Measurements from ENCODE around the gene ECEL1. TPM values are rescaled to one million over a fixed set of nuclear protein-coding genes. Genes with fewer than 3 reads are reported as not detected.

Gene ECEL1
- total RNA-seq, 2 donors from 2014 or later = 1.6 to 4.6 TPM

GRCh38 chr2:232532419-232532818, 44.8 kb upstream of the ECEL1 start:
- no peak overlapping the region for H3K27ac ChIP-seq (ENCODE audit: low read depth, low read length)
- no peak overlapping the region for H3K4me3 ChIP-seq (ENCODE audit: low read length)
- H3K4me1 ChIP-seq (ENCODE audit: control insufficient read depth, insufficient read depth, low read length) = no peaks in the 10 kb centered on the region
- Mint-ChIP-seq H3K27ac (no peak overlapping the region), H3K27me3 (ENCODE audit: insufficient read depth) (peaks cover 18% of the 10 kb centered on the region), H3K4me3 (no peak overlapping the region), H3K9me3 (peaks cover 2% of the 10 kb centered on the region), H3K4me1 (no peaks in the 10 kb centered on the region), H3K36me3 (ENCODE audit: low read depth) (no peaks in the 10 kb centered on the region)
- TF ChIP-seq CTCF (conservative IDR thresholded peaks at IDR 0.05) = no peak
- H3K36me3 ChIP-seq (ENCODE audit: control insufficient read depth, insufficient read depth, low read length) = no peaks in the 10 kb centered on the region
- no peak for DNase-seq
- 86 to 91% methylated on average over 9 of the region's 9 CpGs for WGBS, 2 experiments (ENCODE audit: insufficient coverage in 1 of 2, insufficient read length in 1 of 2)
- peaks cover 6% of the 10 kb centered on the region for H3K9me3 ChIP-seq (ENCODE audit: control insufficient read depth, low read length)
- H3K9ac ChIP-seq (ENCODE audit: extremely low read depth, low read length, poor library complexity, severe bottlenecking) = no peak overlapping the region
- peaks cover 7% of the 10 kb centered on the region for H3K27me3 ChIP-seq (ENCODE audit: control insufficient read depth, insufficient read depth, low read length, poor library complexity, severe bottlenecking)

- no peak for DNase-seq
- Histone ChIP-seq H3K27ac (ENCODE audit: low read depth, low read length) (no peak overlapping the region), H3K4me1 (ENCODE audit: control insufficient read depth, insufficient read depth, low read length) (no peaks in the 10 kb centered on the region), H3K27me3 (ENCODE audit: control insufficient read depth, insufficient read depth, low read length, poor library complexity, severe bottlenecking) (peaks cover 7% of the 10 kb centered on the region), H3K36me3 (ENCODE audit: control insufficient read depth, insufficient read depth, low read length) (no peaks in the 10 kb centered on the region), H3K9ac (ENCODE audit: extremely low read depth, low read length, poor library complexity, severe bottlenecking) (no peak overlapping the region), H3K9me3 (ENCODE audit: control insufficient read depth, low read length) (no peaks in the 10 kb centered on the region), H3K4me3 (ENCODE audit: low read length) (no peak overlapping the region)
- TF ChIP-seq CTCF (conservative IDR thresholded peaks at IDR 0.05) = no peak
- 78 to 86% methylated on average over 6 to 9 of the region's 9 CpGs for WGBS, 2 experiments (ENCODE audit: insufficient coverage in 1 of 2, insufficient read length in 1 of 2)
- Mint-ChIP-seq H3K27ac (peak overlapping the region; percentile 19), H3K27me3 (ENCODE audit: insufficient read depth) (peaks cover 20% of the 10 kb centered on the region), H3K4me3 (no peak overlapping the region), H3K4me1 (no peaks in the 10 kb centered on the region), H3K9me3 (no peaks in the 10 kb centered on the region), H3K36me3 (ENCODE audit: low read depth) (no peaks in the 10 kb centered on the region)
These were observed 43.1 kb upstream of the ECEL1 start for GRCh38 chr2:232530626-232531260.

GRCh38 chr2:232529806-232530547, 42.3 kb upstream of the ECEL1 start:
- H3K27ac ChIP-seq (ENCODE audit: low read depth, low read length) = no peak overlapping the region
- H3K9ac ChIP-seq (ENCODE audit: extremely low read depth, low read length, poor library complexity, severe bottlenecking) = no peak overlapping the region
- H3K27me3 ChIP-seq (ENCODE audit: control insufficient read depth, insufficient read depth, low read length, poor library complexity, severe bottlenecking) = peaks cover 7% of the 10 kb centered on the region
- Mint-ChIP-seq H3K4me3 (no peak overlapping the region), H3K36me3 (ENCODE audit: low read depth) (no peaks in the 10 kb centered on the region), H3K9me3 (no peaks in the 10 kb centered on the region), H3K27ac (peak overlapping the region; percentile 19), H3K27me3 (ENCODE audit: insufficient read depth) (peaks cover 22% of the 10 kb centered on the region), H3K4me1 (no peaks in the 10 kb centered on the region)
- no peak for TF ChIP-seq CTCF (conservative IDR thresholded peaks at IDR 0.05)
- WGBS, 2 experiments (ENCODE audit: insufficient coverage in 1 of 2, insufficient read length in 1 of 2) = 90 to 93% methylated on average over 10 to 17 of the region's 17 CpGs
- no peaks in the 10 kb centered on the region for H3K9me3 ChIP-seq (ENCODE audit: control insufficient read depth, low read length)
- H3K36me3 ChIP-seq (ENCODE audit: control insufficient read depth, insufficient read depth, low read length) = no peaks in the 10 kb centered on the region
- H3K4me3 ChIP-seq (ENCODE audit: low read length) = no peak overlapping the region
- no peaks in the 10 kb centered on the region for H3K4me1 ChIP-seq (ENCODE audit: control insufficient read depth, insufficient read depth, low read length)
- no peak for DNase-seq
